Measurements from ENCODE around the gene FGF13. TPM values are rescaled to one million over a fixed set of nuclear protein-coding genes. Genes with fewer than 3 reads are reported as not detected.

Gene FGF13
- total RNA-seq, 1 experiment from 2014 or later = 36.5 TPM

DNA sequence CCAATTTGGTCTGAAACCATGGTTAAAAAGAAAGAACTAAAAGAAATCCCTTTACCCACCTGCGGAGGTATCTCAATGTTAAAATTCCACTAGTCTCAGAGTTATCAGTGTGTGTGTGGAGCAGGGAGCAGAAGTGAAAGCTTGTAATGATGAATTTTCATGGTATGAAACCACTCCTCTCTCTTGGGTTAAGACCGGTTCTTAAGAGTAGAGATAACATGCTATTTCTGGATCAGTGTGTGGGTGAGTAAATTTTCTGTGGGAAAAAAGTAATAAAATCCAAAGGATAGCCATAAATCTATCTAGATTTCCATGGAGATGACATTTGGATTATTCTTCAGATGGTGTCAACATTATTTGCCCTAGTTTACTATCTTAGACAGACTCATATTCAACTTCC lies 3.2 kb downstream of the FGF13 start:
- no peaks in the 10 kb centered on the region for H3K36me3 ChIP-seq (ENCODE audit: insufficient read depth, low read length, poor library complexity, severe bottlenecking)
- intact Hi-C loops (cut with micrococcal nuclease; ENCODE audit: unreplicated experiment) = no loop called here
- DNase-seq (ENCODE audit: low spot score) = no peak
- no peak overlapping the region for H3K27ac ChIP-seq (ENCODE audit: low read depth, low read length, poor library complexity, severe bottlenecking)
- H3K4me1 ChIP-seq (ENCODE audit: insufficient read depth, low read length, poor library complexity, severe bottlenecking) = no peaks in the 10 kb centered on the region
- H3K9me3 ChIP-seq (ENCODE audit: low read depth, low read length, poor library complexity, severe bottlenecking) = no peaks in the 10 kb centered on the region
- ChIA-PET CTCF (no interaction called here), POLR2A (ENCODE audit: low non-redundant PET) (no interaction called here)
- BruUV-seq (replicated peaks) = no TSS peak
- TF ChIP-seq, protein P1, sequence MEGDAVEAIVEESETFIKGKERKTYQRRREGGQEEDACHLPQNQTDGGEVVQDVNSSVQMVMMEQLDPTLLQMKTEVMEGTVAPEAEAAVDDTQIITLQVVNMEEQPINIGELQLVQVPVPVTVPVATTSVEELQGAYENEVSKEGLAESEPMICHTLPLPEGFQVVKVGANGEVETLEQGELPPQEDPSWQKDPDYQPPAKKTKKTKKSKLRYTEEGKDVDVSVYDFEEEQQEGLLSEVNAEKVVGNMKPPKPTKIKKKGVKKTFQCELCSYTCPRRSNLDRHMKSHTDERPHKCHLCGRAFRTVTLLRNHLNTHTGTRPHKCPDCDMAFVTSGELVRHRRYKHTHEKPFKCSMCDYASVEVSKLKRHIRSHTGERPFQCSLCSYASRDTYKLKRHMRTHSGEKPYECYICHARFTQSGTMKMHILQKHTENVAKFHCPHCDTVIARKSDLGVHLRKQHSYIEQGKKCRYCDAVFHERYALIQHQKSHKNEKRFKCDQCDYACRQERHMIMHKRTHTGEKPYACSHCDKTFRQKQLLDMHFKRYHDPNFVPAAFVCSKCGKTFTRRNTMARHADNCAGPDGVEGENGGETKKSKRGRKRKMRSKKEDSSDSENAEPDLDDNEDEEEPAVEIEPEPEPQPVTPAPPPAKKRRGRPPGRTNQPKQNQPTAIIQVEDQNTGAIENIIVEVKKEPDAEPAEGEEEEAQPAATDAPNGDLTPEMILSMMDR (conservative IDR thresholded peaks at IDR 0.05; ENCODE audit: low read depth, low read length) = no peak
- no peak for TF ChIP-seq EZH2 (IDR thresholded peaks at IDR 0.05; ENCODE audit: borderline replicate concordance, low read depth, low read length, poor library complexity, severe bottlenecking)
- H3K27me3 ChIP-seq (replicated peaks; ENCODE audit: insufficient read depth, low read depth, low read length, poor library complexity) = no peaks in the 10 kb centered on the region
- no peak overlapping the region for H3K4me3 ChIP-seq (ENCODE audit: low read depth, low read length, poor library complexity, severe bottlenecking)

DNA sequence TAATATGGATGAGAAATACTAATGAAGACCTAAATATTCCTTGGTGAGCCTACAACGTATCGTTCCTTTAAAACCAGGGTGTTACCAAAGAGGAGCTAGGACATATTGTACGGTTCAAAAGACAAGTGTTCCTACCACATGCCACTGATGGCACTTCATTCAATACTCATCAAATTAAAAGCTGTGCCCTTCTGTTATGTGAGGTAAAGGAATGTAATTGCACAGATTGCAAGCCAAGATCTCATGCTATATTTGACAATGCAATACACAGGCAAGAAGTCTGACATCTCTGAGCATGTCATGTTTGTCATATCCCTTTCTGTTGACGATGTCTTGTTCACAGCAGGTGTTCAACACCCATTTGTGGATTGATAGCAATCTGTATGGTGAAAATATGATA lies 6.9 kb downstream of the FGF13 start:
- no peaks in the 10 kb centered on the region for H3K4me1 ChIP-seq (ENCODE audit: insufficient read depth, low read length, poor library complexity, severe bottlenecking)
- no peak overlapping the region for H3K4me3 ChIP-seq (ENCODE audit: low read depth, low read length, poor library complexity, severe bottlenecking)
- no peaks in the 10 kb centered on the region for H3K9me3 ChIP-seq (ENCODE audit: low read depth, low read length, poor library complexity, severe bottlenecking)
- ChIA-PET POLR2A (ENCODE audit: low non-redundant PET) (no interaction called here), CTCF (no interaction called here)
- DNase-seq (ENCODE audit: low spot score) = no peak
- no TSS peak for BruUV-seq (replicated peaks)
- H3K27me3 ChIP-seq (replicated peaks; ENCODE audit: insufficient read depth, low read depth, low read length, poor library complexity) = no peaks in the 10 kb centered on the region
- TF ChIP-seq, protein P1 (conservative IDR thresholded peaks at IDR 0.05; ENCODE audit: low read depth, low read length) = no peak
- TF ChIP-seq EZH2 (IDR thresholded peaks at IDR 0.05; ENCODE audit: borderline replicate concordance, low read depth, low read length, poor library complexity, severe bottlenecking) = no peak
- H3K27ac ChIP-seq (ENCODE audit: low read depth, low read length, poor library complexity, severe bottlenecking) = no peak overlapping the region
- no peaks in the 10 kb centered on the region for H3K36me3 ChIP-seq (ENCODE audit: insufficient read depth, low read length, poor library complexity, severe bottlenecking)
- intact Hi-C loops (cut with micrococcal nuclease; ENCODE audit: unreplicated experiment) = no loop called here

DNA sequence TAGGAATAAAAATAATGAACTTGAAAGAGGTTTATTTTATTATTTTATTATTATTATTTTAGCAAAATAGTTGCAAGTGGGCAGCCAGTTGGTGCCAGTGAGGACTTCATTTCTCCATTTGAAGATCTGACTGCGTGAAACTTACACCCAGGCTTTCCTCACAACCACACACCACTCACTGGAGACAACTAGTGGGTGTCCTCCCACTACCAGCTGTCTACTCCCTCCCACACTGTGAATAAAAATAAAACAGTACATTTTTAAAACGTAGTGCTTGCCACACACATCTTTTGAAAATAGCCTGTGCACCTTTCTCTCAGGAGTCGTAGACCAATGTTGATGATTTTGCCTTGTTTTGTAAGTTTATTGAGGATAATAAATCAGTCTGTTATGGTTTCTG lies 7.4 kb downstream of the FGF13 start:
- CTCF ChIA-PET = no interaction called here
- H3K36me3 ChIP-seq (ENCODE audit: insufficient read depth, low read length, poor library complexity, severe bottlenecking) = no peaks in the 10 kb centered on the region

More for the DNA sequence above, 7.4 kb downstream of the FGF13 start:
- BruUV-seq (replicated peaks) = no TSS peak
- Histone ChIP-seq H3K27ac (ENCODE audit: low read depth, low read length, poor library complexity, severe bottlenecking) (no peak overlapping the region), H3K4me1 (ENCODE audit: insufficient read depth, low read length, poor library complexity, severe bottlenecking) (no peaks in the 10 kb centered on the region), H3K27me3 (replicated peaks; ENCODE audit: insufficient read depth, low read depth, low read length, poor library complexity) (no peaks in the 10 kb centered on the region), H3K4me3 (ENCODE audit: low read depth, low read length, poor library complexity, severe bottlenecking) (no peak overlapping the region), H3K9me3 (ENCODE audit: low read depth, low read length, poor library complexity, severe bottlenecking) (no peaks in the 10 kb centered on the region)
- intact Hi-C loops (cut with micrococcal nuclease; ENCODE audit: unreplicated experiment) = no loop called here
- no peak for DNase-seq (ENCODE audit: low spot score)
- POLR2A ChIA-PET (ENCODE audit: low non-redundant PET) = no interaction called here
- TF ChIP-seq, protein P1 (conservative IDR thresholded peaks at IDR 0.05; ENCODE audit: low read depth, low read length) = no peak
